Trophoblast cell (in vitro differentiated cells and primary cell): ENCODE measurements around the gene TMED7.

Experiments used
- DNase-seq, 2 donors: peaks; one replicate each; pipeline ENCODE4 v3.0.0-alpha.2; 2016
- H2AFZ ChIP-seq: 2 replicates; pipeline ENCODE4 v1.6.1; 2013; ENCODE audit warnings: low read length, moderate library complexity, mild to moderate bottlenecking; ENCODE audit not compliant: insufficient read depth, poor library complexity
- H2AK5ac ChIP-seq: 2 replicates; pipeline ENCODE4 v1.6.1; 2013; ENCODE audit warnings: mild to moderate bottlenecking, low read length
- H2BK120ac ChIP-seq: 2 replicates; pipeline ENCODE4 v1.6.1; 2013; ENCODE audit warnings: low read length, mild to moderate bottlenecking, moderate library complexity; ENCODE audit not compliant: insufficient read depth, poor library complexity
- H2BK12ac ChIP-seq: 2 replicates; pipeline ENCODE4 v1.6.1; 2013; ENCODE audit warnings: mild to moderate bottlenecking, low read length, moderate library complexity
- H2BK5ac ChIP-seq: 2 replicates; pipeline ENCODE4 v1.6.1; 2013; ENCODE audit warnings: low read length, low read depth, moderate library complexity, mild to moderate bottlenecking; ENCODE audit not compliant: poor library complexity
- H3K14ac ChIP-seq: 2 replicates; pipeline ENCODE4 v1.6.1; 2013; ENCODE audit warnings: mild to moderate bottlenecking, low read length
- H3K18ac ChIP-seq: 2 replicates; pipeline ENCODE4 v1.6.1; 2013; ENCODE audit warnings: mild to moderate bottlenecking, low read length
- H3K23ac ChIP-seq: 2 replicates; pipeline ENCODE4 v1.6.1; 2013; ENCODE audit warnings: low read length
- H3K27ac ChIP-seq: 2 replicates; pipeline ENCODE4 v1.5.1; 2013; ENCODE audit warnings: low read depth, mild to moderate bottlenecking, inconsistent platforms, low read length, moderate library complexity
- H3K27me3 ChIP-seq: 2 replicates; pipeline ENCODE4 v1.6.1; 2013; ENCODE audit warnings: inconsistent platforms, mild to moderate bottlenecking, low read length, moderate library complexity; ENCODE audit not compliant: insufficient read depth
- H3K36me3 ChIP-seq, 2 experiments: 1 replicate in 1 of 2; 2 replicates in 1 of 2; pipeline ENCODE4 v1.6.1; 2013; ENCODE audit warnings: low read length in 2 of 2, mild to moderate bottlenecking in 2 of 2, moderate library complexity in 1 of 2; ENCODE audit not compliant: insufficient read depth in 2 of 2, control insufficient read depth in 1 of 2
- H3K4ac ChIP-seq: 2 replicates; pipeline ENCODE4 v1.6.1; 2013; ENCODE audit warnings: low read depth, mild to moderate bottlenecking, low read length, moderate library complexity
- H3K4me1 ChIP-seq, 2 experiments: 1 replicate in 1 of 2; 2 replicates in 1 of 2; pipeline ENCODE4 v1.6.1; 2013; ENCODE audit warnings: low read length in 2 of 2, mild to moderate bottlenecking in 2 of 2, moderate library complexity in 1 of 2; ENCODE audit not compliant: insufficient read depth in 2 of 2, control insufficient read depth in 1 of 2
- H3K4me2 ChIP-seq: 2 replicates; pipeline ENCODE4 v1.6.1; 2013; ENCODE audit warnings: inconsistent platforms, mild to moderate bottlenecking, low read length, moderate library complexity
- H3K4me3 ChIP-seq: 2 replicates; pipeline ENCODE4 v1.5.1; 2013; ENCODE audit warnings: mild to moderate bottlenecking, low read depth, low read length, inconsistent platforms
- H3K79me1 ChIP-seq: one replicate; pipeline ENCODE4 v1.6.1; 2013; ENCODE audit warnings: low read length
- H3K79me2 ChIP-seq: 2 replicates; pipeline ENCODE4 v1.6.1; 2013; ENCODE audit warnings: low read length, mild to moderate bottlenecking; ENCODE audit not compliant: control insufficient read depth, insufficient read depth, poor library complexity
- H3K9ac ChIP-seq: 2 replicates; pipeline ENCODE4 v1.6.1; 2013; ENCODE audit warnings: mild to moderate bottlenecking, low read length
- H3K9me3 ChIP-seq: 2 replicates; pipeline ENCODE4 v1.6.1; 2013; ENCODE audit warnings: low read depth, mild to moderate bottlenecking, control low read depth, inconsistent platforms, low read length; ENCODE audit not compliant: insufficient read depth
- H4K12ac ChIP-seq: 2 replicates; pipeline ENCODE4 v1.6.1; 2013; ENCODE audit warnings: low read depth, mild to moderate bottlenecking, low read length, moderate library complexity
- H4K8ac ChIP-seq: 2 replicates; pipeline ENCODE4 v1.6.1; 2013; ENCODE audit warnings: low read depth, mild to moderate bottlenecking, low read length, moderate library complexity
- H4K91ac ChIP-seq: one replicate; pipeline ENCODE4 v1.6.1; 2013; ENCODE audit warnings: low read depth, mild to moderate bottlenecking, low read length, moderate library complexity
- WGBS: extraction: QIAGEN DNeasy Blood & Tissue Kit; methylation state at CpG from one replicate; pipeline ENCODE4 v1.1.7; 2013; ENCODE audit warnings: missing lambda C conversion rate; ENCODE audit not compliant: insufficient read length, insufficient coverage; ENCODE audit errors: extremely low coverage; 5-methylcytosine and 5-hydroxymethylcytosine counted together

Gene TMED7

DNA sequence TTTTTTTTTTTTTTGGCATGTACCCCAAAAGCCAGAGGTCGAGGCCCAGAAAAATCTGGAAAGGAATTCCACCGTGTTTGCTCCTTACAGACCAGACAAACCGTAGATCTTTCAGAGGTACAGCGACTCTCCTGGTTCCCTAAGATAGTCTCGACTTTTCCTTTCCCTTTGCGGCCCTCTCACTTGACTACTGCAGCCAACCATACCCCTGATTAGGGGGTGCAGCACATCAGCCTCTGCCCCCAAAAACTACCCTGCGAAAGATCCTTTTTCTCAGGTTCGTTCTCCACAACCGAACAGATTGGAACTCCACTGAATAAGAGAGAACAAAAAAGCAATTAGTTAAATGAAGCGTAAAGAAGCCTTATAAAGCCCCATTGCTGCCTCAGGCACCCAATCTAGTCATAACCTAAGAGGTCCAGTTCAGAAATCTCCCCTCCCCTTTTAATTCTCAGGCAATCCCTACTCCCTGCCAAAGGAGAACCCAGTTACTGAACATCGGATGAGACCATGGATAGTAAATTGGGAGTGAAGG lies 23.2 kb downstream of the TMED7 start:
- H2AFZ ChIP-seq = no peak overlapping the region
- H3K14ac ChIP-seq = peak overlapping the region; percentile 51
- no peak overlapping the region for H4K12ac ChIP-seq
- no peak overlapping the region for H4K91ac ChIP-seq
- H3K4me1 ChIP-seq = peaks cover 3 to 7% of the 10 kb centered on the region in 2 experiments
- no peak overlapping the region for H2BK5ac ChIP-seq
- H3K27ac ChIP-seq = no peak overlapping the region
- no peak overlapping the region for H3K4ac ChIP-seq
- no peak overlapping the region for H3K18ac ChIP-seq
- H3K36me3 ChIP-seq = peaks cover 0 to 5% of the 10 kb centered on the region in 2 experiments
- DNase-seq = no peak
- H3K27me3 ChIP-seq = no peaks in the 10 kb centered on the region
- no peak overlapping the region for H2AK5ac ChIP-seq
- no peak overlapping the region for H2BK120ac ChIP-seq
- no peak overlapping the region for H3K23ac ChIP-seq
- no CpG with 5 or more reads among the region's 11 CpGs for WGBS
- no peaks in the 10 kb centered on the region for H3K9me3 ChIP-seq
- H4K8ac ChIP-seq = no peak overlapping the region
- H3K4me2 ChIP-seq = peak overlapping the region; percentile 68
- peaks cover 5% of the 10 kb centered on the region for H3K79me1 ChIP-seq
- peak overlapping the region; percentile 24 for H2BK12ac ChIP-seq
- no peak overlapping the region for H3K9ac ChIP-seq
- no peak overlapping the region for H3K4me3 ChIP-seq
- peaks cover 3% of the 10 kb centered on the region for H3K79me2 ChIP-seq

DNA sequence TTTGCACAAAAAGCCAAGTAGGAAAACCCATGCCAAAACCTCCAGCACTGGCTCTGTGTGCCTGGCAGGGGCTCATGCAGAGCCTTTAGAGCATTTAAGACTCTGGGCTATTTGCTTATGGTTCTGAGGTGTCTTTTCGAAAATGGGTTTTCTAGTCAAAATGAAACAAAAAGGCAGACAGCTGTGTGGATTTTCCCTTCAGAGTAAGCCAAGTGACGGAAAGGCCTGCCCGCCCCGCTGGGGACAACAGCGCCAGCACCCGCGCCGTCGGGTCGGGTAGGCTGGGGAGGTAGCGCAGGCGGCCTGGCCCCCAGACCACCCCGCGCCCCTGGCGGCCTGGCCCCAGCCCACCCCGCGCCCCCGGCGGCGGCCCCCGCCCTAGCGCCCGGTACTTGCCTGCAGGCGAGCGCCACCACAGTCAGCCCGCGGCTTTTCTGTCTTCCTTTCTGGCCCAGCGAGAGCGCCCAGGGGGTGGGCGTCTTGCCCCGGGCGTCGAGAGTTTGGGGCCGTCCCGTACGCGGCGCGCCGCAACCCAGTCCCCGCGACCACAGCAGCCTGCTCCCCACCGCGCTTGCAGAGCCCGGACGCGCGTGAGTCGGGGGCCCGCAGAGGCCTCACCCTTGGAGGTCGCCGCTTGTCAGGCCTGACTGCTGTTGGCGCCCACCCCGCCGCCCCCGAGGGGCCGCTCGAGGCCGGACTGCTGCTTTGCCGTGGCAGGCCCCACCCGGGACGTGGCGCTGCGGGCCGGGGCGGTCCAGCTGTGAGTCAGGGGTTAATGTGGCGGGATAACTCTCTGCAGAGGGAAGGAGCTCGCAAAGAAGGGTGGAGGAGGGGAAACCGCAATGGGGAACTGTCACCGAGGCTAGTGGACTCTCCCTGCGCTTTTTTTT lies 23.9 kb downstream of the TMED7 start, which contains the start of gene TICAM2:
TSS of gene TICAM2 (minus strand) at position 779 of the 890 bp plus-strand sequence. CDS start 21,223 bp downstream, outside the sequence.
- peak within 1 kb of the TSS; percentile 30 for H2BK120ac ChIP-seq
- peaks cover 0 to 5% of the 10 kb centered on the region in 2 experiments for H3K36me3 ChIP-seq
- H3K4ac ChIP-seq = peak within 1 kb of the TSS; percentile 85
- WGBS = no CpG with 5 or more reads among the region's 71 CpGs
- H3K9ac ChIP-seq = peak within 1 kb of the TSS; percentile 3
- peak within 1 kb of the TSS; percentile 65 for H3K4me3 ChIP-seq
- H2AK5ac ChIP-seq = peak within 1 kb of the TSS; percentile 85
- peak within 1 kb of the TSS; percentile 57 for H2BK5ac ChIP-seq
- peaks cover 5% of the 10 kb centered on the region for H3K79me1 ChIP-seq
- peak within 1 kb of the TSS; percentile 77 for H3K14ac ChIP-seq
- no peaks in the 10 kb centered on the region for H3K27me3 ChIP-seq
- peak within 1 kb of the TSS; percentile 30 for H2BK12ac ChIP-seq
- no peak within 1 kb of the TSS for H3K27ac ChIP-seq
- peak within 1 kb of the TSS; percentile 94 for H4K91ac ChIP-seq
- peaks cover 3 to 7% of the 10 kb centered on the region in 2 experiments for H3K4me1 ChIP-seq
- peak within 1 kb of the TSS; percentile 89 for H2AFZ ChIP-seq
- no peaks in the 10 kb centered on the region for H3K9me3 ChIP-seq
- peak; percentile 9 to 45 for DNase-seq
- H3K23ac ChIP-seq = no peak within 1 kb of the TSS
- peaks cover 3% of the 10 kb centered on the region for H3K79me2 ChIP-seq
- peak within 1 kb of the TSS; percentile 88 for H3K18ac ChIP-seq
- H4K8ac ChIP-seq = peak within 1 kb of the TSS; percentile 99
- H3K4me2 ChIP-seq = peak within 1 kb of the TSS; percentile 68
- H4K12ac ChIP-seq = peak within 1 kb of the TSS; percentile 92

DNA sequence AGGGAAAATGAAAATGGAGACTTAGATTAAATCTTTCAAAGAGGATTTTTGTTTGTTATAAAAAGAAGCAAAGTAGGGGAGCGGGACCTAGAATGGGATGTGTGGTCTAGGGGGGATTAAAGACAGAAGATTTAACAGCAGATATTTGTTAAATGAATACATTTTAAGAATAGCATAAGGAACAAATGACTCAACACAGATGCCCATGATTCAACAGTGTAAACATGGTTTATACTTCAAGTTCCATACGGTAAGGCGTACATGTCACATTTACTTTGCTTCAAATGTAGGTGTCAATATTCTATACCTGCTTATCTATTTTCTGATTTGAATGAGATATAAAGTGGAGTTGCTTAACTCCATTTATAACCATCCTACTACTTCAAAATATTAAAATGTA lies 25.1 kb downstream of the TMED7 start:
- WGBS = no CpG with 5 or more reads among the region's 3 CpGs
- Histone ChIP-seq H3K79me2 (peaks cover 3% of the 10 kb centered on the region), H4K91ac (no peak overlapping the region), H2BK5ac (no peak overlapping the region), H3K4me1 (peaks cover 3 to 7% of the 10 kb centered on the region in 2 experiments), H2BK12ac (no peak overlapping the region), H3K9me3 (no peaks in the 10 kb centered on the region), H2BK120ac (no peak overlapping the region), H3K4me3 (no peak overlapping the region), H3K27me3 (no peaks in the 10 kb centered on the region), H4K8ac (no peak overlapping the region), H3K36me3 (peaks cover 0 to 5% of the 10 kb centered on the region in 2 experiments), H3K4me2 (no peak overlapping the region), H3K79me1 (peaks cover 5% of the 10 kb centered on the region), H3K14ac (no peak overlapping the region), H3K23ac (no peak overlapping the region), H3K9ac (no peak overlapping the region), H4K12ac (no peak overlapping the region), H3K27ac (no peak overlapping the region), H2AFZ (no peak overlapping the region), H2AK5ac (no peak overlapping the region), H3K4ac (no peak overlapping the region), H3K18ac (no peak overlapping the region)
- DNase-seq = no peak

DNA sequence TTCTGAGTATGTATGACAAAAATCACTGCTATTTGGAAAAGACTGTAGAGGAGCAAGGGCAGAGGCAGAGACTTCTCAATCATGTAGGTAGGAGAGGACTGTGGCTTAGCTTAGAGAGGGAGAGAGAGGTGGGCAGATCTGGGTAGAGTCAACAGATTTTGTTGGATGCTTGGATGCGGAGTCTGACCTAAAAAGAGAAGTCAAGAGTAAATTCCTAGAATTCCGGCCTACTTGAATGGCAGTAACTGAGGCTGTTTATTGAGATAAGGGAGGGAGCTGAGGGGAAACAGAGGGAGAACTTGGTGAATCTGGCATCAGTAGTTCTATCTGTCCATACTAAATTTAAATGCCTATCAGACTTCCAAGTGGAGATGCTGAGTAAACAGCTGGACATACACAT lies 25.9 kb downstream of the TMED7 start:
- no peak overlapping the region for H3K14ac ChIP-seq
- H2BK120ac ChIP-seq = no peak overlapping the region
- no peaks in the 10 kb centered on the region for H3K9me3 ChIP-seq
- peaks cover 5% of the 10 kb centered on the region for H3K79me1 ChIP-seq
- WGBS = no CpG with 5 or more reads among the region's 2 CpGs
- H3K18ac ChIP-seq = no peak overlapping the region
- H2AFZ ChIP-seq = no peak overlapping the region
- H3K4me3 ChIP-seq = no peak overlapping the region
- H4K91ac ChIP-seq = no peak overlapping the region
- H3K27ac ChIP-seq = no peak overlapping the region
- H2BK5ac ChIP-seq = no peak overlapping the region
- H3K4me2 ChIP-seq = no peak overlapping the region
- H3K27me3 ChIP-seq = no peaks in the 10 kb centered on the region
- no peak overlapping the region for H2BK12ac ChIP-seq
- no peak overlapping the region for H4K12ac ChIP-seq
- H3K9ac ChIP-seq = no peak overlapping the region
- H3K4me1 ChIP-seq = peaks cover 3 to 7% of the 10 kb centered on the region in 2 experiments
- H2AK5ac ChIP-seq = no peak overlapping the region
- peaks cover 0 to 5% of the 10 kb centered on the region in 2 experiments for H3K36me3 ChIP-seq
- H3K79me2 ChIP-seq = peaks cover 3% of the 10 kb centered on the region
- DNase-seq = no peak
- H4K8ac ChIP-seq = no peak overlapping the region
- no peak overlapping the region for H3K4ac ChIP-seq
- H3K23ac ChIP-seq = no peak overlapping the region
